Left colon (tissue), 2 donors: ENCODE measurements around the gene PLA2G4E. TPM values are rescaled to one million over a fixed set of nuclear protein-coding genes. Genes with fewer than 3 reads are reported as not detected.

Experiments
- ATAC-seq: fragments of 200-7000 bp; cut with Tn5 transposase; one replicate; pipeline ENCODE4 v1.9.1; 2020; ENCODE audit warnings: mild to moderate bottlenecking, moderate library complexity
- DNase-seq, 2 donors: peaks; one replicate each; pipeline ENCODE4 v3.0.0-alpha.2; 2020
- intact Hi-C, 2 donors: fragments of 100-400 bp; cut with DNase I in 1 of 2; cut with micrococcal nuclease in 1 of 2; formaldehyde crosslinking; loops; one replicate each; pipeline versions ENCODE4 v1.11.2 to v1.14.0; 2022; cut with DNase I, micrococcal nuclease
- total RNA-seq, 2 donors: library from RNA; stranded (reverse); fragmentation: NEBNext Ultra II Directional; extraction: Animal tissue kit (Norgen Biotek cat#: 25700); gene quantifications; one replicate each; pipeline ENCODE4 v1.2.1, GENCODE V29; 2021
- donor health status: DM: no; HTN: no; CAD: no.
- donor health status: DM: yes; HTN: yes; CAD: no.

Gene PLA2G4E
- total RNA-seq, 2 donors from 2014 or later, result not detected

GRCh38 chr15:42056934-42057798 lies 36.3 kb upstream of the PLA2G4E start:
- intact Hi-C loops, result no loop called here
- DNase-seq (peak; percentile 74 to 94), ATAC-seq (peak; percentile 91)

- intact Hi-C loops, result no loop called here
- ATAC-seq (no peak), DNase-seq (no peak)
These were observed 33.1 kb upstream of the PLA2G4E start for GRCh38 chr15:42053914-42054313.

- DNase-seq, result no peak
- ATAC-seq, result no peak
- intact Hi-C loops, result no loop called here
These were observed 32.2 kb upstream of the PLA2G4E start for GRCh38 chr15:42053010-42053409.

- DNase-seq (no peak), ATAC-seq (no peak)
- intact Hi-C loops, result no loop called here
These were observed 29.8 kb upstream of the PLA2G4E start for GRCh38 chr15:42050484-42051255.

GRCh38 chr15:42048821-42049200 lies 28.0 kb upstream of the PLA2G4E start:
- intact Hi-C loops, result no loop called here
- ATAC-seq (no peak), DNase-seq (no peak)

- intact Hi-C loops, result no loop called here
- DNase-seq (no peak), ATAC-seq (no peak)
These were observed 27.4 kb upstream of the PLA2G4E start for GRCh38 chr15:42048080-42048820.

- intact Hi-C loops, result no loop called here
- DNase-seq (no peak), ATAC-seq (peak; percentile 83)
These were observed 25.8 kb upstream of the PLA2G4E start for GRCh38 chr15:42046597-42046996.

- ATAC-seq, result peak; percentile 22
- intact Hi-C loops, result no loop called here
- no peak for DNase-seq
These were observed 24.4 kb upstream of the PLA2G4E start for GRCh38 chr15:42045211-42045615.

GRCh38 chr15:42042602-42043400 lies 22.0 kb upstream of the PLA2G4E start:
- DNase-seq (no peak), ATAC-seq (no peak)
- intact Hi-C loops, result no loop called here

GRCh38 chr15:42038401-42038800 lies 17.6 kb upstream of the PLA2G4E start:
- intact Hi-C loops, result no loop called here
- ATAC-seq (no peak), DNase-seq (no peak)

- peak; percentile 73 to 84 for DNase-seq
- peak; percentile 56 for ATAC-seq
- intact Hi-C loops, result no loop called here
These were observed 16.8 kb upstream of the PLA2G4E start for GRCh38 chr15:42037656-42038055.

- DNase-seq (no peak), ATAC-seq (no peak)
- intact Hi-C loops, result no loop called here
These were observed 16.1 kb upstream of the PLA2G4E start for GRCh38 chr15:42036966-42037365.

- intact Hi-C loops, result no loop called here
- DNase-seq (no peak), ATAC-seq (no peak)
These were observed 15.5 kb upstream of the PLA2G4E start for GRCh38 chr15:42036112-42036905.

- intact Hi-C loops, result no loop called here
- DNase-seq, result peak; percentile 33 to 48
- ATAC-seq, result peak; percentile 76
These were observed 14.6 kb upstream of the PLA2G4E start for GRCh38 chr15:42035435-42035761.

GRCh38 chr15:42034628-42035434 lies 14.0 kb upstream of the PLA2G4E start:
- DNase-seq, result no peak
- ATAC-seq, result peak; percentile 68
- intact Hi-C loops, result no loop called here

GRCh38 chr15:42033214-42033873 lies 12.5 kb upstream of the PLA2G4E start:
- intact Hi-C loops, result no loop called here
- no peak for DNase-seq
- ATAC-seq, result peak; percentile 29
